ENCODE data around the gene COL9A3. TPM values are rescaled to one million over a fixed set of nuclear protein-coding genes. Genes with fewer than 3 reads are reported as not detected.

The COL9A3 gene
- total RNA-seq, 1 experiment from 2014 or later: 46.6 TPM

GRCh38 chr20:62876501-62876901 is 59.7 kb downstream of the COL9A3 start:
- TF ChIP-seq CTCF (IDR thresholded peaks at IDR 0.05) (no peak), TCF7L2 (IDR thresholded peaks at IDR 0.05; ENCODE audit: low read depth, low read length) (no peak), SIN3A (IDR thresholded peaks at IDR 0.05; ENCODE audit: borderline replicate concordance, insufficient read depth, low read depth, low read length) (no peak), REST (IDR thresholded peaks at IDR 0.05; ENCODE audit: insufficient read depth in 1 of 2, low read depth in 2 of 2, low read length in 1 of 2) (no peak), POLR2AphosphoS5 (IDR thresholded peaks at IDR 0.05; ENCODE audit: low read depth, low read length) (no peak)
- in situ Hi-C loops (cut with HindIII; ENCODE audit: low pct_unique_long_range_greater_than_20kb, low sequenced_read_pairs) (no loop called here), intact Hi-C loops (cut with micrococcal nuclease; ENCODE audit: unreplicated experiment) (no loop called here)
- H3K36me3 ChIP-seq (ENCODE audit: control insufficient read depth, insufficient read depth, low read length): no peaks in the 10 kb centered on the region
- POLR2A ChIA-PET: no interaction called here
- H3K27me3 ChIP-seq (ENCODE audit: control insufficient read depth, insufficient read depth, low read length): no peaks in the 10 kb centered on the region
- peak overlapping the region; percentile 98 for H3K27ac ChIP-seq (ENCODE audit: low read length)
- ATAC-seq (peak; percentile 19), DNase-seq (ENCODE audit: low read depth, low spot score) (no peak)
- CTCF ChIA-PET: no interaction called here
- BruUV-seq (replicated peaks): no TSS peak
- no peaks in the 10 kb centered on the region for H3K9me3 ChIP-seq (ENCODE audit: control insufficient read depth, insufficient read depth, low read depth, low read length)
- peaks cover 45% of the 10 kb centered on the region for H3K4me1 ChIP-seq (ENCODE audit: control insufficient read depth, insufficient read depth, low read length)
- no peak overlapping the region for H3K4me3 ChIP-seq (ENCODE audit: low read depth in 2 of 2, low read length in 2 of 2)

DNA sequence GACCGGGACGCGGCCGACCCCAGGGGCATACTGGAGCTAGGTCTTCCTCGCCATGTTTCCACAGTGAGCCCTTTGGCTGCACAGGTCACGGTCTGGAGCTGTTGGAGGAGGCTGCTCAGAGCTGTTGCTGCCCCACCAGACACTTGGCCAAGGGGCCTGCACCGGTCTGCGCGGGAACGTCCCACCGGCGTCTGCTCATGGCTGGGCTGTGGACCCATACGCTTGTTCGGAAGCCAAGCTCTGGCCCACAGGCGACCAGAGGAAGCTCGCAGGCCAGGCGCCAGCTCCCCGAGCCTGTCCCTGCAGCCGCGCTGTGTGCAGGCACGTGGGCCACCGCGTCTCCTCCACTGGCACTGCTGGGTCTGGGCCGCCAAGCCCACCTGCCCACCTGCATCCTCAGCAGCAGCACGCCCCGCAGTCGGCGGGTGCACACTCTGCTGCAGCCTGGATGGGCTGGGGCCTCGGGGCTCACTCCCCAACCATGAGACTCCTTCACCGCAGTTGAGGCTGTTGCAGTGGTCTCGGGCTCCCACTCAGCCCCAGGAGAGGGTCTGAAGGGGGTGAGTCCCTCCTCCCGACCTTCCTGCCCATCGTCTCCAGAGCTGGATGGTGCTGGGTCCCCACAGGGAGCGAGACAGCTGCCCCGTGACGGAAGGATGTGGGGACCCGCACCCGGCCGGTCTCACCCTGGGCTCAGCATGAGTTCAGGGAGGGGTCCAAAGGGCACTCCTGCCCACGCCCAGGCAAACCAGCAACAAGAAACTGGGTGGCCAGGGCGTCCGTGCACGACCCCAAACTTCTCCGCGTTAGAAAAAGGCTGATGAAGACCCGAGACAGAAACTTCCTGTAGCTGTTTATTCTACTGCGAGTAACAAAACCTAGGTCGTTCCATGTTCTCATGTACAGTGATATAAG is 60.3 kb downstream of the COL9A3 start:
- ChIA-PET POLR2A (no interaction called here), CTCF (no interaction called here)
- peaks cover 2% of the 10 kb centered on the region; the same call in 1 of the 2 replicates for H3K36me3 ChIP-seq (ENCODE audit: control insufficient read depth, insufficient read depth, low read length)
- DNase-seq (ENCODE audit: low read depth, low spot score) (no peak), ATAC-seq (peak; percentile 63)
- intact Hi-C loops (cut with micrococcal nuclease; ENCODE audit: unreplicated experiment): no loop called here
- in situ Hi-C loops (cut with HindIII; ENCODE audit: low pct_unique_long_range_greater_than_20kb, low sequenced_read_pairs): no loop called here
- H3K4me1 ChIP-seq (ENCODE audit: control insufficient read depth, insufficient read depth, low read length): peaks cover 45% of the 10 kb centered on the region
- peak overlapping the region; percentile 98 for H3K27ac ChIP-seq (ENCODE audit: low read length)
- no peak overlapping the region for H3K4me3 ChIP-seq (ENCODE audit: low read depth in 2 of 2, low read length in 2 of 2)
- H3K27me3 ChIP-seq (ENCODE audit: control insufficient read depth, insufficient read depth, low read length): no peaks in the 10 kb centered on the region
- H3K9me3 ChIP-seq (ENCODE audit: control insufficient read depth, insufficient read depth, low read depth, low read length): no peaks in the 10 kb centered on the region
- TF ChIP-seq SIN3A (IDR thresholded peaks at IDR 0.05; ENCODE audit: borderline replicate concordance, insufficient read depth, low read depth, low read length) (no peak), REST (IDR thresholded peaks at IDR 0.05; ENCODE audit: insufficient read depth in 1 of 2, low read depth in 2 of 2, low read length in 1 of 2) (0 out of 4 replicates have a peak, but pooled peaks of 1 of the 2 experiments have one; percentile 30), CTCF (IDR thresholded peaks at IDR 0.05) (no peak), TCF7L2 (IDR thresholded peaks at IDR 0.05; ENCODE audit: low read depth, low read length) (no peak), POLR2AphosphoS5 (IDR thresholded peaks at IDR 0.05; ENCODE audit: low read depth, low read length) (no peak)
- BruUV-seq (replicated peaks): no TSS peak
